Measurements from ENCODE around the gene RBPMS2.
"Not testable (repeated sequence)": the region's sequence is repeated elsewhere in the genome, so short reads cannot be mapped to it uniquely, and the experiment has no call there.

RBPMS2 gene

GRCh38 chr15:64746921-64747320 is 28.5 kb downstream of the RBPMS2 start:
- FAIRE-seq (no peak), DNase-seq (ENCODE audit: insufficient read length, low spot score) (no peak)
- TF ChIP-seq POLR2A (IDR thresholded peaks at IDR 0.05; ENCODE audit: low read depth, low read length) = no peak
- no peak for TF ChIP-seq PAX5 (IDR thresholded peaks at IDR 0.05; ENCODE audit: insufficient read depth, low read length, severe bottlenecking)
- TF ChIP-seq SPI1 (IDR thresholded peaks at IDR 0.05; ENCODE audit: low read depth, low read length) = no peak
- TF ChIP-seq POU2F2 (IDR thresholded peaks at IDR 0.05; ENCODE audit: low read depth, low read length) = no peak
- no peak for TF ChIP-seq TAF1 (IDR thresholded peaks at IDR 0.05; ENCODE audit: low read depth, low read length)
- no peak for TF ChIP-seq POLR2AphosphoS5 (IDR thresholded peaks at IDR 0.05; ENCODE audit: low read depth, low read length)

DNA sequence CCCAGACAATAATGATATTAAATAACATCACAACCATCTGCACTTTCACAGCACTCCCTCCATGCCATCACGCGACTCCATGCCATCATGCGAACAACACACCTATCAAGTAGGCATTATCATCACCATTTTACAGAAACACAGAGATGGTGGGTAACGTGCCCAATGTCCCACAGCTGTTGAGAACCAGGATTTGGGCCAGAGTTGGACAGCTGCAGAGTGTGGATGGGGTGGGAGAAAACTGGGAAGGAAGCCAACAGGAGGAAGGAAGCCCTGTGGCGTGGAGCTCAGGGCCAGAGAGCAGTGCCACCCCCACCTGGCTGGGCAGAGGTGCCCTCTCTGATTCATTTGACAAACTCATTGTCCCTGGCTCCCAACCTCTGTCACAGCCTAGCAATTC is 29.0 kb downstream of the RBPMS2 start:
- FAIRE-seq = no peak
- TF ChIP-seq SPI1 (IDR thresholded peaks at IDR 0.05; ENCODE audit: low read depth, low read length) = no peak
- TF ChIP-seq TAF1 (IDR thresholded peaks at IDR 0.05; ENCODE audit: low read depth, low read length) = no peak
- TF ChIP-seq POU2F2 (IDR thresholded peaks at IDR 0.05; ENCODE audit: low read depth, low read length) = no peak
- no peak for TF ChIP-seq POLR2AphosphoS5 (IDR thresholded peaks at IDR 0.05; ENCODE audit: low read depth, low read length)
- TF ChIP-seq POLR2A (IDR thresholded peaks at IDR 0.05; ENCODE audit: low read depth, low read length) = no peak
- no peak for TF ChIP-seq PAX5 (IDR thresholded peaks at IDR 0.05; ENCODE audit: insufficient read depth, low read length, severe bottlenecking)
- DNase-seq (ENCODE audit: insufficient read length, low spot score) = no peak

- DNase-seq (ENCODE audit: insufficient read length, low spot score) = no peak
These were observed 31.7 kb downstream of the RBPMS2 start for GRCh38 chr15:64743691-64744090.

DNA sequence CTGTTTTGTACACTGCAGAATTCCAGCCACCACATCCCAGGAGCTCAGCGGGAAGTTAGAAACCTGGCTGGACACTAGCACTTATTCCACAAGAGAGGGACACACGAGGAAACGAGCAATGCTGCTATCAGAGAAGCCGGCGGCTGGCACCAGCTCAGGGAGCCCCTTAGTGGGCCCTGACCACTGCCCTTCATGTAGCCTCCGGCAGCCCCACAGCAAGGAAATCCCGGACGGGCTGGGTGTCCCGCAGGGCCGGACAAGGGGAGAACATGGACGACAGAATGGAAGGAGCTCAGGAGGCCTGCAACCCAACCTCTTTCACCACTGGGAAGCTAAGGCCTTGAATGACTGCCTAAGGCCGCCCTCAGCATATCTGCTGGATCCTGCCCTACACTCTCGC is 32.5 kb downstream of the RBPMS2 start:
- no peak for DNase-seq (ENCODE audit: insufficient read length, low spot score)
- FAIRE-seq = no peak
- TF ChIP-seq PAX5 (IDR thresholded peaks at IDR 0.05; ENCODE audit: insufficient read depth, low read length, severe bottlenecking) (no peak), SPI1 (IDR thresholded peaks at IDR 0.05; ENCODE audit: low read depth, low read length) (no peak), POU2F2 (IDR thresholded peaks at IDR 0.05; ENCODE audit: low read depth, low read length) (no peak), TAF1 (IDR thresholded peaks at IDR 0.05; ENCODE audit: low read depth, low read length) (no peak), POLR2A (IDR thresholded peaks at IDR 0.05; ENCODE audit: low read depth, low read length) (no peak), POLR2AphosphoS5 (IDR thresholded peaks at IDR 0.05; ENCODE audit: low read depth, low read length) (no peak)

More at GRCh38 chr15:64743691-64744090, 31.7 kb downstream of the RBPMS2 start:
- no peak for FAIRE-seq
- no peak for TF ChIP-seq SPI1 (IDR thresholded peaks at IDR 0.05; ENCODE audit: low read depth, low read length)
- no peak for TF ChIP-seq POU2F2 (IDR thresholded peaks at IDR 0.05; ENCODE audit: low read depth, low read length)
- TF ChIP-seq PAX5 (IDR thresholded peaks at IDR 0.05; ENCODE audit: insufficient read depth, low read length, severe bottlenecking) = no peak
- no peak for TF ChIP-seq POLR2A (IDR thresholded peaks at IDR 0.05; ENCODE audit: low read depth, low read length)
- no peak for TF ChIP-seq POLR2AphosphoS5 (IDR thresholded peaks at IDR 0.05; ENCODE audit: low read depth, low read length)
- TF ChIP-seq TAF1 (IDR thresholded peaks at IDR 0.05; ENCODE audit: low read depth, low read length) = no peak

GRCh38 chr15:64742385-64742784 is 33.0 kb downstream of the RBPMS2 start:
- TF ChIP-seq POLR2A (IDR thresholded peaks at IDR 0.05; ENCODE audit: low read depth, low read length) (no peak), TAF1 (IDR thresholded peaks at IDR 0.05; ENCODE audit: low read depth, low read length) (no peak), POU2F2 (IDR thresholded peaks at IDR 0.05; ENCODE audit: low read depth, low read length) (no peak), SPI1 (IDR thresholded peaks at IDR 0.05; ENCODE audit: low read depth, low read length) (no peak), PAX5 (IDR thresholded peaks at IDR 0.05; ENCODE audit: insufficient read depth, low read length, severe bottlenecking) (no peak), POLR2AphosphoS5 (IDR thresholded peaks at IDR 0.05; ENCODE audit: low read depth, low read length) (no peak)
- DNase-seq (ENCODE audit: insufficient read length, low spot score) (no peak), FAIRE-seq (no peak)

DNA sequence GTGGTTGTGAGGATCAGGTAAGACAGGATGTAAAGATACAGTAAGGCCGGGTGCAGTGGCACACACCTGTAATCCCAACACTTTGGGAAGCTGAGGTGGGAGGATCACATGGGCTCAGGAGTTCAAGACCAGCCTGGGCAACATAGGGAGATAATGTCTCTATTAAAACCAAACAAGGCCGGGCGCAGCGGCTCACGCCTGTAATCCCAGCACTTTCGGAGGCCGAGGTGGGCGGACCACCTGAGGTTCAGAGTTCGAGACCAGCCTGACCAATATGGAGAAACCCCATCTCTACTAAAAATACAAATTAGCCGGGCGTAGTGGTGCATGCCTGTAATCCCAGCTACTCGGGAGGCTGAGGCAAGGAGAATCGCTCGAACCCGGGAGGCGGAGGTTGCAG is 33.7 kb downstream of the RBPMS2 start:
- FAIRE-seq; DNase-seq (ENCODE audit: insufficient read length, low spot score): not testable (repeated sequence)

DNA sequence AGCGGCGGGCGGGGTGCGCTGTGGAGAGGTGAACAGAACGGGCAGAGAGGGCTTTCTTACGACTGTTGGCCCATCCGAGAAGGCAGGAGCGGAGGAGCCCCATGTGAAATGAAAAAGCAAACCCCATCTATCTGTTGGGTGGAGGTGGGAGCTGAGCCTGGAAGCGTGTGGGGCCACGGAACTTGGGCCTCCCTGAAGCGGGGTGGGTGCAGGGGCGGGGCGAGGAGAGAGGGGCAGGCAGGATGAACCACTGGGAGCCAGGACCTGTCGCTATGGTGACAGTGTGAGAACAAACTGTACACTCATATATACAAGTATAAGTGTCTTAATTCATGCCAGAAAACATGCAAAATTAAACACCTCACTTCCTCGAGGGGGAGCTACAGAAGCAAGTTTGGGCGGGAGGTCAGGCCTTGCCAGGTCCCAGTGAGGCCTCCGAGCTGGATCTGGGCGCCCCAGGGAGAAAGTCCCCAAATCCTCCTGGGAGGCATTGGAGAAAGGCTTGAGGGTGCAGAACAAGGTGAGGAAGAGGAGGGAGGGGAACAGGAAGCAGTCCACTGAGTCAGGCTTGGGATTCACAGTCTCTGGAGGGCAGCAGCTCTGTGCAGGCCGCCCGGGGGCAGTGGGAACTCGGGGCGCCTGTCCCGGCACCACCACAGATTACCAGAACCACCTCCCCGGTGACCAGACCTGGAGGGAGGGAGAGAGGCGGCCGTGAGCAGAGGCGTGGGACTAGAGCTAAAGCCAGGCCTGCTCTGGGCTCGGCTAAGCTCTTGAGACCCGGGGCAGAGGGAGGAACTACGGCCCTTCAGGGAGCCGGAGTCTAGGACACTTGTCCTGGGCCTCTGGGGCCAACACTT is 34.8 kb downstream of the RBPMS2 start:
- TF ChIP-seq SPI1 (IDR thresholded peaks at IDR 0.05; ENCODE audit: low read depth, low read length) (no peak), POU2F2 (IDR thresholded peaks at IDR 0.05; ENCODE audit: low read depth, low read length) (no peak), TAF1 (IDR thresholded peaks at IDR 0.05; ENCODE audit: low read depth, low read length) (no peak)
- DNase-seq (ENCODE audit: insufficient read length, low spot score) (peak; percentile 53), FAIRE-seq (no peak)

GRCh38 chr15:64739577-64740143 is 35.7 kb downstream of the RBPMS2 start:
- FAIRE-seq (no peak), DNase-seq (ENCODE audit: insufficient read length, low spot score) (no peak)

DNA sequence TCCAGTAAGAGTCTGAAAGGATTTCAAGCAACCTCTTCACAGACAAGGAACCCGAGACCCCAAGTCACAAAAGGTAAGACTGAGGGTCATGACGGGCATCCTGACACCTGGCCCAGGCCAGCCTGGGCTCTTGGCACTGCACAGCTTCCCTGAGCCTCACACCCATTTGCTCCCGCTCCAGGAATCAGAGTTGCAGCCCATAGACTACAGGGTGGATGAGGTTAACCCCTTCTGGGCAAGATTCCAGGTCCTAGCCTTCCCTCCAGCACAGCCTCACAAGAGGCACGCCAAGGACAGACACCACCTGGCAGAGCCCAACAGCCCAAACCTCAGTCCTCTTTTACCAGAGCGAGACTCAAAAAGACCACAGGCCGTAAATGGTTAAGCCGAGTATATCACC is 36.2 kb downstream of the RBPMS2 start:
- TF ChIP-seq PAX5 (IDR thresholded peaks at IDR 0.05; ENCODE audit: insufficient read depth, low read length, severe bottlenecking) (no peak), POU2F2 (IDR thresholded peaks at IDR 0.05; ENCODE audit: low read depth, low read length) (no peak)
- FAIRE-seq (no peak), DNase-seq (ENCODE audit: insufficient read length, low spot score) (no peak)

More at GRCh38 chr15:64739577-64740143, 35.7 kb downstream of the RBPMS2 start:
- no peak for TF ChIP-seq POU2F2 (IDR thresholded peaks at IDR 0.05; ENCODE audit: low read depth, low read length)
- no peak for TF ChIP-seq PAX5 (IDR thresholded peaks at IDR 0.05; ENCODE audit: insufficient read depth, low read length, severe bottlenecking)
- no peak for TF ChIP-seq SPI1 (IDR thresholded peaks at IDR 0.05; ENCODE audit: low read depth, low read length)
- no peak for TF ChIP-seq POLR2AphosphoS5 (IDR thresholded peaks at IDR 0.05; ENCODE audit: low read depth, low read length)
- no peak for TF ChIP-seq POLR2A (IDR thresholded peaks at IDR 0.05; ENCODE audit: low read depth, low read length)
- no peak for TF ChIP-seq TAF1 (IDR thresholded peaks at IDR 0.05; ENCODE audit: low read depth, low read length)
